ENCODE data around the gene OSBPL8. TPM values are rescaled to one million over a fixed set of nuclear protein-coding genes. Genes with fewer than 3 reads are reported as not detected.
A peak's percentile ranks its signal among the peaks of the same experiment; 100 is the strongest.

The OSBPL8 gene
- total and polyA plus RNA-seq, 10 of the 15 experiments (the other 5 are each of a cell fraction or from before 2014, with no cell fraction given) = 10.4 to 58.0 (median 32.0) TPM

- TF ChIP-seq MLLT1 (IDR thresholded peaks at IDR 0.05) (0 out of 2 replicates have a peak, but pooled peaks have one; percentile 53), WRNIP1 (IDR thresholded peaks at IDR 0.05; ENCODE audit: borderline replicate concordance, low read depth, low read length) (no peak), STAT1 (conservative IDR thresholded peaks at IDR 0.05) (no peak), SMARCA5 (IDR thresholded peaks at IDR 0.05) (peak; percentile 61), SMC3 (IDR thresholded peaks at IDR 0.05; ENCODE audit: borderline replicate concordance, low read length) (no peak), TBL1XR1 (IDR thresholded peaks at IDR 0.05; ENCODE audit: low read depth, low read length) (no peak), KDM1A (IDR thresholded peaks at IDR 0.05; ENCODE audit: borderline replicate concordance) (no peak), SRF (IDR thresholded peaks at IDR 0.05; ENCODE audit: low read depth in 2 of 2, low read length in 2 of 2) (peak in 1 of 2 experiments; percentile 87; a peak in 2 of 4 replicates), EED (IDR thresholded peaks at IDR 0.05; ENCODE audit: low read depth) (no peak), RCOR1 (conservative IDR thresholded peaks at IDR 0.05; ENCODE audit: low read depth, low read length) (no peak), ZSCAN29 (IDR thresholded peaks at IDR 0.05) (no peak), PBX3 (IDR thresholded peaks at IDR 0.05; ENCODE audit: insufficient replicate concordance, low read depth, low read length) (no peak), NFIC (IDR thresholded peaks at IDR 0.05; ENCODE audit: low read depth, low read length) (no peak), E2F8 (IDR thresholded peaks at IDR 0.05; ENCODE audit: low read depth, partially characterized antibody) (no peak), ZNF622 (IDR thresholded peaks at IDR 0.05) (no peak), IRF4 (IDR thresholded peaks at IDR 0.05; ENCODE audit: low read depth, low read length) (no peak), CEBPZ (IDR thresholded peaks at IDR 0.05; ENCODE audit: low read depth, low read length) (no peak), GATAD2B (conservative IDR thresholded peaks at IDR 0.05; ENCODE audit: low read depth) (peak; percentile 40; the same call in 1 of the 2 replicates), RFX5 (IDR thresholded peaks at IDR 0.05; ENCODE audit: low read depth, low read length) (no peak; the same call in 1 of the 2 replicates), DPF2 (IDR thresholded peaks at IDR 0.05) (peak; percentile 86), BRCA1 (IDR thresholded peaks at IDR 0.05; ENCODE audit: low read depth, low read length) (no peak), FOXM1 (IDR thresholded peaks at IDR 0.05; ENCODE audit: low read depth, low read length) (no peak), MTA2 (IDR thresholded peaks at IDR 0.05; ENCODE audit: low read depth) (0 out of 2 replicates have a peak, but pooled peaks have one; percentile 40)
These were observed at the start of gene OSBPL8 (continued) for GRCh38 chr12:76559400-76560085.

All from GM12878 (cell line).